Coronary artery (tissue), 2 donors: ENCODE data around the gene REG3A.

ENCODE experiments used
- DNase-seq: peaks from one replicate; pipeline ENCODE4 v3.0.0-alpha.2; 2017; ENCODE audit warnings: low spot score
- H3K27ac ChIP-seq, 2 donors: fragments of 200-600 bp; sonication (generic); one replicate each; pipeline ENCODE4 v1.5.1; 2016 to 2019
- H3K4me3 ChIP-seq: fragments of 200-600 bp; sonication (generic); 2 replicates; pipeline ENCODE4 v1.5.1; 2016; ENCODE audit warnings: mild to moderate bottlenecking, moderate library complexity
- TF ChIP-seq, protein P1 (sequence below): fragments of 200-600 bp; sonication (generic); IDR thresholded peaks from one replicate; pipeline ENCODE4 v1.5.1; 2019; ENCODE audit warnings: antibody characterized with exemption

Gene REG3A

GRCh38 chr2:79112269-79112668, 47.3 kb downstream of the REG3A start:
- no peak for DNase-seq

More at GRCh38 chr2:79112269-79112668, 47.3 kb downstream of the REG3A start:
- Histone ChIP-seq H3K27ac (no peak overlapping the region), H3K4me3 (no peak overlapping the region)
- TF ChIP-seq, protein P1, sequence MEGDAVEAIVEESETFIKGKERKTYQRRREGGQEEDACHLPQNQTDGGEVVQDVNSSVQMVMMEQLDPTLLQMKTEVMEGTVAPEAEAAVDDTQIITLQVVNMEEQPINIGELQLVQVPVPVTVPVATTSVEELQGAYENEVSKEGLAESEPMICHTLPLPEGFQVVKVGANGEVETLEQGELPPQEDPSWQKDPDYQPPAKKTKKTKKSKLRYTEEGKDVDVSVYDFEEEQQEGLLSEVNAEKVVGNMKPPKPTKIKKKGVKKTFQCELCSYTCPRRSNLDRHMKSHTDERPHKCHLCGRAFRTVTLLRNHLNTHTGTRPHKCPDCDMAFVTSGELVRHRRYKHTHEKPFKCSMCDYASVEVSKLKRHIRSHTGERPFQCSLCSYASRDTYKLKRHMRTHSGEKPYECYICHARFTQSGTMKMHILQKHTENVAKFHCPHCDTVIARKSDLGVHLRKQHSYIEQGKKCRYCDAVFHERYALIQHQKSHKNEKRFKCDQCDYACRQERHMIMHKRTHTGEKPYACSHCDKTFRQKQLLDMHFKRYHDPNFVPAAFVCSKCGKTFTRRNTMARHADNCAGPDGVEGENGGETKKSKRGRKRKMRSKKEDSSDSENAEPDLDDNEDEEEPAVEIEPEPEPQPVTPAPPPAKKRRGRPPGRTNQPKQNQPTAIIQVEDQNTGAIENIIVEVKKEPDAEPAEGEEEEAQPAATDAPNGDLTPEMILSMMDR = no peak
